A549 (cell line): ENCODE results near the gene PERM1. TPM values are rescaled to one million over a fixed set of nuclear protein-coding genes. Genes with fewer than 3 reads are reported as not detected.

Source experiments
- ATAC-seq, 2 experiments: fragments of 200-7000 bp in 1 of 2; fragments of >200 bp in 1 of 2; cut with Nextera tagmentation in 1 of 2; cut with Tn5 transposase in 1 of 2; 3 replicates each; pipeline versions ENCODE4 v1.8.0 to v1.9.1; 2018 to 2020; ENCODE audit warnings: mild to moderate bottlenecking in 1 of 2, moderate library complexity in 1 of 2
- CTCF ChIA-PET: fragments of 300-600 bp; sonication (Branson Sonifier 250); formaldehyde crosslinking; extraction: SDS; loops from one replicate; lab custom pipeline; 2021; ENCODE audit warnings: antibody characterized with exemption, inconsistent platforms; lab: Yijun Ruan, JAX
- POLR2A ChIA-PET: fragments of 350-600 bp; formaldehyde crosslinking; extraction: SDS; loops from one replicate; lab custom pipeline; 2021; ENCODE audit warnings: antibody characterized with exemption, inconsistent platforms; lab: Yijun Ruan, JAX
- DNase-seq, 2 experiments: peaks; one replicate each; pipeline versions ENCODE4 v3.0.0 to v3.0.0-alpha.2; 2011 to 2016; ENCODE audit warnings: low read depth in 1 of 2, low spot score in 1 of 2
- FAIRE-seq: peaks from 2 replicates; lab custom pipeline; 2011; peaks lifted over from hg19 to GRCh38; lab: Jason Lieb, UNC
- H3K27ac ChIP-seq, 2 experiments: fragments of >200 bp; sonication (Bioruptor Twin); formaldehyde crosslinking; 3 replicates each; pipeline ENCODE4 v1.5.1; 2016 to 2017
- H3K4me1 ChIP-seq: fragments of >200 bp; sonication (Bioruptor Twin); formaldehyde crosslinking; 3 replicates; pipeline ENCODE4 v1.6.1; 2016
- H3K4me2 ChIP-seq: fragments of >200 bp; sonication (Bioruptor Twin); formaldehyde crosslinking; 3 replicates; pipeline ENCODE4 v1.6.1; 2016
- H3K4me3 ChIP-seq: fragments of >200 bp; sonication (Bioruptor Twin); formaldehyde crosslinking; 3 replicates; pipeline ENCODE4 v1.5.1; 2016
- H3K9me3 ChIP-seq: fragments of >200 bp; sonication (Bioruptor Twin); formaldehyde crosslinking; 3 replicates; pipeline ENCODE4 v1.6.1; 2016
- BCL3 ChIP-seq: fragments of >200 bp; sonication (Bioruptor Twin); formaldehyde crosslinking; IDR thresholded peaks from 3 replicates; pipeline ENCODE4 v1.6.1; 2016
- CBX2 ChIP-seq: fragments of 200-600 bp; sonication (generic); IDR thresholded peaks from 2 replicates; pipeline ENCODE4 v1.6.1; 2016; ENCODE audit warnings: low read depth, mild to moderate bottlenecking, borderline replicate concordance
- CEBPB ChIP-seq, 2 experiments: fragments of >200 bp in 1 of 2; sonication (Bioruptor Twin) in 1 of 2; formaldehyde crosslinking in 1 of 2; IDR thresholded peaks; 2 replicates each; pipeline ENCODE4 v1.6.1; 2012 to 2016
- CHD4 ChIP-seq: fragments of 200-600 bp; sonication (generic); IDR thresholded peaks from 2 replicates; pipeline ENCODE4 v1.6.1; 2016; ENCODE audit warnings: antibody characterized with exemption, mild to moderate bottlenecking, borderline replicate concordance
- EHMT2 ChIP-seq: fragments of 200-600 bp; sonication (generic); IDR thresholded peaks from 2 replicates; pipeline ENCODE4 v1.6.1; 2016; ENCODE audit warnings: antibody characterized with exemption, low read depth, mild to moderate bottlenecking, moderate library complexity
- ELK1 ChIP-seq: fragments of 150-350 bp; IDR thresholded peaks from 2 replicates; pipeline ENCODE4 v1.6.1; 2014; ENCODE audit warnings: low read depth, mild to moderate bottlenecking, low read length
- FOSL2 ChIP-seq, 2 experiments: fragments of 450-650 bp in 1 of 2; fragments of >200 bp in 1 of 2; sonication (Bioruptor Twin) in 1 of 2; formaldehyde crosslinking; IDR thresholded peaks; 2 replicates each; pipeline versions ENCODE4 v1.5.0 to v1.6.1; 2016 to 2020; ENCODE audit warnings: mild to moderate bottlenecking in 1 of 2, moderate library complexity in 1 of 2
- HDAC2 ChIP-seq: fragments of 200-600 bp; sonication (generic); IDR thresholded peaks from 2 replicates; pipeline ENCODE4 v1.6.1; 2016
- HEYL ChIP-seq: fragments of 250-450 bp; sonication (Bioruptor Pico); IDR thresholded peaks from 2 replicates; pipeline ENCODE4 v1.8.0; 2021; ENCODE audit warnings: mild to moderate bottlenecking, moderate library complexity
- HOXB5 ChIP-seq: fragments of 250-450 bp; sonication (Bioruptor Pico); IDR thresholded peaks from 2 replicates; pipeline ENCODE4 v1.5.0; 2020; ENCODE audit warnings: mild to moderate bottlenecking, moderate library complexity
- JUNB ChIP-seq: fragments of >200 bp; sonication (Bioruptor Twin); formaldehyde crosslinking; IDR thresholded peaks from 2 replicates; pipeline ENCODE4 v1.6.1; 2016
- KDM5A ChIP-seq: fragments of 200-600 bp; sonication (generic); IDR thresholded peaks from 2 replicates; pipeline ENCODE4 v1.6.1; 2016; ENCODE audit warnings: antibody characterized with exemption, mild to moderate bottlenecking
- MAFK ChIP-seq: fragments of 450-650 bp; IDR thresholded peaks from 2 replicates; pipeline ENCODE4 v1.6.1; 2014; ENCODE audit not compliant: partially characterized antibody
- MAX ChIP-seq: IDR thresholded peaks from 2 replicates; pipeline ENCODE4 v1.6.1; 2012
- MAZ ChIP-seq: fragments of 150-350 bp; IDR thresholded peaks from 2 replicates; pipeline ENCODE4 v1.6.1; 2014; ENCODE audit warnings: antibody characterized with exemption, low read depth, low read length, borderline replicate concordance
- MYC ChIP-seq: IDR thresholded peaks from 2 replicates; pipeline ENCODE4 v1.6.1; 2012; ENCODE audit warnings: mild to moderate bottlenecking, inconsistent platforms, low read length, improper control_type of control experiment, borderline replicate concordance
- NPAS2 ChIP-seq: fragments of 250-450 bp; sonication (Bioruptor Pico); IDR thresholded peaks from 2 replicates; pipeline ENCODE4 v1.8.0; 2022; ENCODE audit warnings: mild to moderate bottlenecking, moderate library complexity, borderline replicate concordance
- NR3C1 ChIP-seq: fragments of >200 bp; sonication (Bioruptor Twin); formaldehyde crosslinking; IDR thresholded peaks from 3 replicates; pipeline ENCODE4 v1.6.1; 2017
- PBX3 ChIP-seq: IDR thresholded peaks from 2 replicates; pipeline ENCODE4 v1.6.1; 2012
- PHF8 ChIP-seq: fragments of 200-600 bp; sonication (generic); IDR thresholded peaks from 2 replicates; pipeline ENCODE4 v1.6.1; 2016; ENCODE audit warnings: low read depth, mild to moderate bottlenecking, antibody characterized with exemption, moderate library complexity, borderline replicate concordance
- POLR2A ChIP-seq: IDR thresholded peaks from 2 replicates; pipeline ENCODE4 v1.6.1; 2012; ENCODE audit warnings: mild to moderate bottlenecking, low read length
- RCOR1 ChIP-seq: fragments of 150-350 bp; IDR thresholded peaks from 2 replicates; pipeline ENCODE4 v1.6.1; 2014; ENCODE audit warnings: antibody characterized with exemption, low read length, low read depth
- USF2 ChIP-seq: fragments of 450-650 bp; IDR thresholded peaks from 2 replicates; pipeline ENCODE4 v1.6.1; 2014; ENCODE audit warnings: antibody characterized with exemption
- ZFP36 ChIP-seq: fragments of 450-650 bp; IDR thresholded peaks from 2 replicates; pipeline ENCODE4 v1.6.1; 2014; ENCODE audit warnings: borderline replicate concordance; ENCODE audit not compliant: partially characterized antibody
- ZNF302 ChIP-seq: fragments of 250-450 bp; sonication (Bioruptor Pico); IDR thresholded peaks from 2 replicates; pipeline ENCODE4 v1.9.0; 2021; ENCODE audit warnings: inconsistent platforms, mild to moderate bottlenecking, moderate library complexity
- WGBS: methylation state at CpG from one replicate; pipeline ENCODE4 v1.1.6; 2017; ENCODE audit errors: missing lambda C conversion rate; 5-methylcytosine and 5-hydroxymethylcytosine counted together
- polyA plus RNA-seq, 4 experiments: library from polyadenylated mRNA; depleted of rRNA in 3 of 4; stranded (reverse); fragments of >200 nt; fragmentation: RNase III in 1 of 4; extraction: RNeasy Plus Mini Kit Qiagen cat#74134 plus additional on column Dnase treatment in 1 of 4; gene quantifications; 2 replicates in 3 of 4; 3 replicates in 1 of 4; pipeline ENCODE4 v1.2.3, GENCODE V29; 2011 to 2017

The PERM1 gene
- polyA plus RNA-seq, 2 of the 4 experiments (the other 2 are of a cell fraction), result 0.30 TPM; not detected in 1

- Histone ChIP-seq H3K9me3 (no peaks in the 10 kb centered on the region), H3K4me2 (peak overlapping the region; percentile 89), H3K27ac (peak overlapping the region; percentile 94 to 96), H3K4me3 (peak overlapping the region; percentile 70), H3K4me1 (peaks cover 13% of the 10 kb centered on the region)
- 6% methylated on average over 10 of the region's 60 CpGs for WGBS
- ATAC-seq, result peak; percentile 74 to 90
- DNase-seq, result peak; percentile 56 to 65
- CTCF ChIA-PET, result interaction anchor here (1.1 kb wide), 2 partner anchors 9 to 27 kb away, joined by 3 to 6 read pairs; no protein-coding TSS in a partner anchor
- TF ChIP-seq HEYL (CRISPR knock-in tag), result no peak
- peak; percentile 44 for TF ChIP-seq POLR2A
- TF ChIP-seq KDM5A, result no peak
- 0 out of 3 replicates have a peak, but pooled peaks have one; percentile 20 for TF ChIP-seq BCL3
- no peak for TF ChIP-seq CHD4
- TF ChIP-seq EHMT2, result no peak
- TF ChIP-seq CEBPB (IDR thresholded peaks at IDR 0.05), result no peak
- TF ChIP-seq ZFP36, result no peak
- no peak for TF ChIP-seq HDAC2
- no peak for TF ChIP-seq HOXB5 (CRISPR knock-in tag)
- TF ChIP-seq ELK1, result no peak
- TF ChIP-seq RCOR1, result no peak
- no peak for TF ChIP-seq PHF8
- no peak for TF ChIP-seq MAZ
- TF ChIP-seq PBX3, result no peak
- TF ChIP-seq MYC, result no peak
- no peak for TF ChIP-seq JUNB
- TF ChIP-seq MAX, result peak; percentile 72
- TF ChIP-seq NR3C1, result no peak
- no peak for TF ChIP-seq ZNF302
- TF ChIP-seq FOSL2 (IDR thresholded peaks at IDR 0.05), result no peak
- peak; percentile 39; the same call in 1 of the 2 replicates for TF ChIP-seq FOSL2 (CRISPR knock-in tag; IDR thresholded peaks at IDR 0.05)
- TF ChIP-seq NPAS2 (CRISPR knock-in tag), result no peak
- TF ChIP-seq MAFK, result no peak
- FAIRE-seq, result no peak
- POLR2A ChIA-PET, result interaction anchor here (1.1 to 1.2 kb wide), 2 partner anchors 9 to 24 kb away, joined by 10 to 14 read pairs; no protein-coding TSS in a partner anchor
These were observed 15.1 kb downstream of the PERM1 start for GRCh38 chr1:966704-967300.

GRCh38 chr1:966135-966703 lies 15.7 kb downstream of the PERM1 start, which contains the start of gene PLEKHN1:
Gene PLEKHN1 (plus strand): TSS chr1:966482. CDS start chr1:966532, 50 bp downstream.
- DNase-seq (peak in 1 of 2 experiments; percentile 59), FAIRE-seq (no peak), ATAC-seq (peak; percentile 80 to 89)
- POLR2A ChIA-PET, result interaction anchor here (1.1 to 1.2 kb wide), 2 partner anchors 10 to 23 kb away, joined by 10 to 14 read pairs; no protein-coding TSS in a partner anchor
- 3% methylated on average over 8 of the region's 31 CpGs for WGBS
- Histone ChIP-seq H3K4me1 (peaks cover 13% of the 10 kb centered on the region), H3K9me3 (no peaks in the 10 kb centered on the region), H3K4me3 (peak within 1 kb of the TSS; percentile 70), H3K4me2 (peak within 1 kb of the TSS; percentile 89), H3K27ac (peak within 1 kb of the TSS; percentile 94 to 96)
- TF ChIP-seq FOSL2 (IDR thresholded peaks at IDR 0.05) (no peak), FOSL2 (CRISPR knock-in tag; IDR thresholded peaks at IDR 0.05) (peak; percentile 35; the same call in 1 of the 2 replicates), CBX2 (no peak), USF2 (no peak), POLR2A (peak; percentile 29; the same call in 1 of the 2 replicates), MAX (peak; percentile 24)
- CTCF ChIA-PET, result interaction anchor here (1.1 kb wide), 2 partner anchors 10 to 27 kb away, joined by 3 to 6 read pairs; no protein-coding TSS in a partner anchor
